H1 (cell line): ENCODE data around the gene NRDE2.

Experiments used
- CEBPB ChIP-seq: IDR thresholded peaks from 2 replicates; pipeline ENCODE4 v1.6.1; 2012; ENCODE audit warnings: low read depth, low read length
- CHD1 ChIP-seq: IDR thresholded peaks from 2 replicates; pipeline ENCODE4 v1.6.1; 2012; ENCODE audit warnings: low read depth, low read length, improper control_type of control experiment
- HDAC2 ChIP-seq, 2 experiments: fragments of 300-600 bp in 1 of 2; sonication (generic) in 1 of 2; IDR thresholded peaks; 2 replicates each; pipeline ENCODE4 v1.6.1; 2011 to 2012; ENCODE audit warnings: low read depth in 2 of 2, low read length in 2 of 2, mild to moderate bottlenecking in 2 of 2, moderate library complexity in 2 of 2, borderline replicate concordance in 1 of 2, inconsistent platforms in 1 of 2
- KDM1A ChIP-seq: fragments of 200-600, 300-600 bp; sonication (generic); IDR thresholded peaks from 2 replicates; pipeline ENCODE4 v1.7.1; 2016; ENCODE audit warnings: mild to moderate bottlenecking, low read length, borderline replicate concordance
- PHF8 ChIP-seq: fragments of 200-600 bp; sonication (generic); conservative IDR thresholded peaks from 2 replicates; pipeline ENCODE4 v1.7.1; 2012; ENCODE audit warnings: low read depth, mild to moderate bottlenecking, inconsistent platforms, low read length, moderate library complexity
- POLR2A ChIP-seq, 2 experiments: IDR thresholded peaks; 1 replicate in 1 of 2; 2 replicates in 1 of 2; pipeline ENCODE4 v1.6.1; 2011; ENCODE audit warnings: low read depth in 2 of 2, low read length in 2 of 2, mild to moderate bottlenecking in 2 of 2; ENCODE audit errors: control extremely low read depth in 1 of 2
- TAF1 ChIP-seq: IDR thresholded peaks from 2 replicates; pipeline ENCODE4 v1.6.1; 2011; ENCODE audit warnings: mild to moderate bottlenecking, low read depth, low read length
- TF ChIP-seq, protein P1 (sequence below), 3 experiments: IDR thresholded peaks; 1 replicate in 2 of 3; 2 replicates in 1 of 3; pipeline versions ENCODE4 v1.5.1 to v1.6.1; 2011; ENCODE audit warnings: low read length in 3 of 3, mild to moderate bottlenecking in 3 of 3, inconsistent platforms in 2 of 3, low read depth in 1 of 3, moderate library complexity in 1 of 3; ENCODE audit not compliant: insufficient read depth in 1 of 3; ENCODE audit errors: control extremely low read depth in 1 of 3
- TF ChIP-seq, protein P2 (sequence below): IDR thresholded peaks from 2 replicates; pipeline ENCODE4 v1.6.1; 2012; ENCODE audit warnings: inconsistent platforms

DNA sequence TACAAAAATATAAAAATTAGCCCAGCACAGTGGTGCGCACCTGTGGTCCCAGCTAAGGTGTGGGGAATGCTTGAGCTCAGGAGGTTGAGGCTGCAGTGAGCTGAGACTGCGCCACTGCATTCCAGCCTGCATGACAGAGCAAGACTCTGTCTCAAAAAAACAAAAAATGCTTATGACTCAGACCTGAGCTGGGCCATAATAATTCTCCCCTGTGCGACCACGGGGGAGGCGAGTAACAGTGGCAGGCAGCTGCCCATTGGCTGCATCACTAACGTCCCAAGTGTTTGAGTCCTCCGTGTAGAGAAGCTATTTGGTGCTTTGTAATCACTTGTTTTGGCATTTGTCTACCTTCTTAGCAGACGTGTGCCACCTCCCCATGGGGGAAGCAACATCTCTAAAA lies 50.5 kb downstream of the NRDE2 start:
- TF ChIP-seq CHD1 (no peak), POLR2A (IDR thresholded peaks at IDR 0.05; ENCODE audit: control extremely low read depth in 1 of 2, low read depth in 2 of 2, low read length in 2 of 2) (no peak), PHF8 (no peak), CEBPB (no peak), HDAC2 (IDR thresholded peaks at IDR 0.05; ENCODE audit: borderline replicate concordance in 1 of 2, low read depth in 2 of 2, low read length in 2 of 2) (no peak), KDM1A (no peak), TAF1 (no peak)
- TF ChIP-seq, protein P1, sequence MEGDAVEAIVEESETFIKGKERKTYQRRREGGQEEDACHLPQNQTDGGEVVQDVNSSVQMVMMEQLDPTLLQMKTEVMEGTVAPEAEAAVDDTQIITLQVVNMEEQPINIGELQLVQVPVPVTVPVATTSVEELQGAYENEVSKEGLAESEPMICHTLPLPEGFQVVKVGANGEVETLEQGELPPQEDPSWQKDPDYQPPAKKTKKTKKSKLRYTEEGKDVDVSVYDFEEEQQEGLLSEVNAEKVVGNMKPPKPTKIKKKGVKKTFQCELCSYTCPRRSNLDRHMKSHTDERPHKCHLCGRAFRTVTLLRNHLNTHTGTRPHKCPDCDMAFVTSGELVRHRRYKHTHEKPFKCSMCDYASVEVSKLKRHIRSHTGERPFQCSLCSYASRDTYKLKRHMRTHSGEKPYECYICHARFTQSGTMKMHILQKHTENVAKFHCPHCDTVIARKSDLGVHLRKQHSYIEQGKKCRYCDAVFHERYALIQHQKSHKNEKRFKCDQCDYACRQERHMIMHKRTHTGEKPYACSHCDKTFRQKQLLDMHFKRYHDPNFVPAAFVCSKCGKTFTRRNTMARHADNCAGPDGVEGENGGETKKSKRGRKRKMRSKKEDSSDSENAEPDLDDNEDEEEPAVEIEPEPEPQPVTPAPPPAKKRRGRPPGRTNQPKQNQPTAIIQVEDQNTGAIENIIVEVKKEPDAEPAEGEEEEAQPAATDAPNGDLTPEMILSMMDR (IDR thresholded peaks at IDR 0.05; ENCODE audit: control extremely low read depth in 1 of 3, insufficient read depth in 1 of 3, low read depth in 1 of 3, low read length in 3 of 3), result no peak
- TF ChIP-seq, protein P2, sequence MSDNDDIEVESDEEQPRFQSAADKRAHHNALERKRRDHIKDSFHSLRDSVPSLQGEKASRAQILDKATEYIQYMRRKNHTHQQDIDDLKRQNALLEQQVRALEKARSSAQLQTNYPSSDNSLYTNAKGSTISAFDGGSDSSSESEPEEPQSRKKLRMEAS, result no peak
